Mammary microvascular endothelial cell (primary cell): ENCODE measurements around the gene ACAD9. TPM values are rescaled to one million over a fixed set of nuclear protein-coding genes. Genes with fewer than 3 reads are reported as not detected.

Experiments
- total RNA-seq: library from RNA; depleted of rRNA; stranded (reverse); fragments of >200 nt; gene quantifications from 2 replicates; pipeline ENCODE4 v1.2.3, GENCODE V29; 2015

ACAD9 gene
- total RNA-seq = 46.5 and 51.1 TPM in 2 replicates

DNA sequence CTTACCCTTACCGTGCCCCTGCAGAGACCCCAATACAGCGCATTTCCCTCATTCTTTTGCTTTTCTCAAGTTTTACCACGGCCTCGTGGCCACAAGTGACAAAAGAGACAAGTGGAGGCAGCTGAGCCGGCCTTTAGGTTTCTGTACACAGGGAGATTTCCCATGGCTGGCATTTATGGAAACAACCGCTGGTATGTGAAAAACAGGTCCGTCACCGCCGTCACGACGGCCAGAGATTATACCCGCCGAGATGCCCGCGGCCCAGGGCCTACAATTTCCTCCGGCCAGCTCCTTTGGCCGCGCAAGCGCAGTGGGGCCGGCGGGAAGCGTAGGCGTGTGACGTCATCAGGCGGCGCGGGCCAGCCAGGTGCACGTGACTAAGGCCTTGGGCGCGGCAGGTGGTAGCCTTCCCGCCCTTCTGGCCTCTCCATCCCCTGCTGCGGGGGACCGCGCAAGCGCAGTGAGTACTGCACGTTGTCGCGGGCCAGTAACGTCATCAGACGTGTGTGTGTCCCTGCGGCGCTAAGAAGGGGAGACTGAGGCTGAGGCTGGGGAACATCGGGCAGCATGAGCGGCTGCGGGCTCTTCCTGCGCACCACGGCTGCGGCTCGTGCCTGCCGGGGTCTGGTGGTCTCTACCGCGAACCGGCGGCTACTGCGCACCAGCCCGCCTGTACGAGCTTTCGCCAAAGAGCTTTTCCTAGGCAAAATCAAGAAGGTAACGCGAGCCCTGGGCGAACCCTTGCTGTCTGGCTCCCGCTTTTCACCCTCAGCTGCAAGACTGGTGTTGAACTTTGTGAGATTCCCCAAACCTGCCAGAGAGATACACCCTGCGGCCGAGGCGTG is at the start of gene ACAD9:
TSS of gene ACAD9 (plus strand) at position 496 of the 845 bp plus-strand sequence. CDS start at position 568, 72 bp downstream.

Other genes starting within 250 kb of the ACAD9 start
- 354 and 364 TPM in 2 replicates for gene RPN1, start 228.8 kb upstream of the ACAD9 start, total RNA-seq
- gene RAB7A, start 153.4 kb upstream of the ACAD9 start, total RNA-seq = 73.1 and 99.8 TPM in 2 replicates
- gene CFAP92, start 114.5 kb downstream of the ACAD9 start, total RNA-seq = 0.10 and 0.27 TPM in 2 replicates
- gene EFCC1, start 121.7 kb downstream of the ACAD9 start, total RNA-seq = 0.30 and 0.73 TPM in 2 replicates
- gene GP9, start 181.2 kb downstream of the ACAD9 start, total RNA-seq = 0.53 TPM in 1 of 2 replicates, not detected in the other
- 19.7 and 23.4 TPM in 2 replicates for gene RAB43, start 242.2 kb downstream of the ACAD9 start, total RNA-seq